NT2/D1 (cell line): ENCODE measurements around the gene TAF5L.
"Not testable (repeated sequence)": the region's sequence is repeated elsewhere in the genome, so short reads cannot be mapped to it uniquely, and the experiment has no call there.

Experiments used
- DNase-seq: peaks from one replicate; pipeline ENCODE4 v3.0.0-alpha.2; 2011; ENCODE audit warnings: low read depth, low spot score
- H3K27me3 ChIP-seq: 2 replicates; pipeline ENCODE4 v1.6.0; 2011; ENCODE audit warnings: mild to moderate bottlenecking; ENCODE audit not compliant: insufficient read length, insufficient read depth
- H3K36me3 ChIP-seq: 2 replicates; pipeline ENCODE4 v1.6.1; 2011; ENCODE audit warnings: mild to moderate bottlenecking, low read length, mixed read lengths; ENCODE audit not compliant: insufficient read depth, insufficient read length
- H3K4me1 ChIP-seq: 2 replicates; pipeline ENCODE4 v1.5.1; 2011; ENCODE audit not compliant: insufficient read depth, insufficient read length
- H3K4me3 ChIP-seq: 2 replicates; pipeline ENCODE4 v1.5.1; 2011; ENCODE audit warnings: low read depth; ENCODE audit not compliant: insufficient read length
- H3K9ac ChIP-seq: 2 replicates; pipeline ENCODE4 v1.6.0; 2011; ENCODE audit warnings: low read depth; ENCODE audit not compliant: insufficient read length
- H3K9me3 ChIP-seq: 2 replicates; pipeline ENCODE4 v1.5.1; 2011; ENCODE audit warnings: mild to moderate bottlenecking, low read length; ENCODE audit not compliant: insufficient read depth
- SUZ12 ChIP-seq: IDR thresholded peaks from 2 replicates; pipeline ENCODE4 v1.6.1; 2011; ENCODE audit not compliant: insufficient read length, insufficient read depth; ENCODE audit errors: extremely low read depth
- YY1 ChIP-seq: IDR thresholded peaks from 2 replicates; pipeline ENCODE4 v1.6.1; 2011; ENCODE audit not compliant: insufficient read length, insufficient read depth
- ZNF274 ChIP-seq: IDR thresholded peaks from 2 replicates; pipeline ENCODE4 v1.6.1; 2011; ENCODE audit warnings: mild to moderate bottlenecking, low read depth, low read length

Gene TAF5L

DNA sequence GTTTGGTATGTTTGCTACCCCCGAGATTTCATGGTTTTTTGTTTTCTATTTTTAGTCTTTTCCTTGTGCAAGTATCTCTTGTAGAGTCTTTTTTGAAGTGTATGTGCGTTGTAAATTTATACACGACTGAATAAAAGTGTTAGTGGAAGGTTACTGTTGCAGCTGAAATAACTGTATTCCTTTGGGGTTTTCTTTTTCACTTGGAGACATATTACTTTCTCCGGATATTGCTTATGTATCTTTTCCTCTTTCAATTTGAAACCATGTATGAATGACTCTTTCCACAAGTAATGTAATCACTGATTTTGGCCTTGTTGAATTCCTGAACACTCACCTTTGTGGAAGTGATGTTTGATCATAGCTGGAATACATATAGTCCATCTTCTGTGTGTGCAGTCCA, 1.1 kb upstream of the TAF5L start:
- no peak for TF ChIP-seq SUZ12
- no peak for TF ChIP-seq YY1
- no peak for TF ChIP-seq ZNF274
- peaks cover 57% of the 10 kb centered on the region for H3K36me3 ChIP-seq
- H3K27me3 ChIP-seq, result peaks cover 2% of the 10 kb centered on the region
- peak overlapping the region; percentile 92 for H3K4me3 ChIP-seq
- peak overlapping the region; percentile 97 for H3K9ac ChIP-seq
- no peak for DNase-seq
- H3K9me3 ChIP-seq, result no peaks in the 10 kb centered on the region
- no peaks in the 10 kb centered on the region for H3K4me1 ChIP-seq

DNA sequence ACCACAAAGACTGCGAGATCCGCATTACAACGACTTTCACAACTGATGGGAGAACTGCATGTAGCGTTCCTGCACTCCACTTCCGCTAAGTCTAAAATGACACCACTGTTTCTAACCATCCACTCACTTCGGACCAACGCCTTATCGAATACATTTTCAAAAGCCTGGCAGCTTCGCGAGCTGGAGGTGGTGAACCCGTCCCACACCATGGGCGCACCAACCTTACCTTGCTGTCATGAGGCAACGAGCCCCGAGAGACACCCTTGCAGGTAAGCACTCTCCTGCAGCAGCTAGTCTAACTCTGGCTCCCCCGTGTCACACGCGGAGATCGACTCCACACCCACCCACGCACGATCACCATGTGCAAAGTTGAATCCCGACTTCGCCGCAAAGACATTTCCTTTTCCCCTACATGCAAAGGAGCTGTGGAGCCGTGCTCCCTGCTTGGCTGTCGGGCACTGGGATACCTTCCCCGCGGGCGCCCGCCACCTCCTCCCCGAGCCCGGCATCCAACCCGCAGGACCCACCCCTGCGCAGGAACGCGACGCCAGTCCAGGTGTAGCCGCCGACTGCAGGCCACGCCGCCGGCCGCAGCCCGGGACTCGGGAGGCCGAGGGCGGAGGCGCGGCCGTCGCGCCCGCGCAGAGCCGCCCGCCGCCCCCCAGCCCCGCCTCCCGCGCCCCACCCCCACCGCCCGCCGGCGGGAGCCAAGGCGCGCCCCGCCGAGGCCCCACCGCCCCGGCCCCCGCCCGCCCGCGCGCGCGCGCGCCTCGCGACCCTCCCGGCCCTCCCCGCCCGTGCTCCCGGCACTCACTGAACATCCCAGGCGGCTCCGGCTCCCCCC, 629 bp downstream of the TAF5L start:
- Histone ChIP-seq H3K9ac (peak overlapping the region; percentile 85), H3K36me3 (peaks cover 43% of the 10 kb centered on the region), H3K9me3 (no peaks in the 10 kb centered on the region), H3K4me3 (peak overlapping the region; percentile 92), H3K4me1 (no peaks in the 10 kb centered on the region), H3K27me3 (peaks cover 2% of the 10 kb centered on the region)
- TF ChIP-seq ZNF274 (no peak), SUZ12 (no peak), YY1 (no peak)
- peak; percentile 30 for DNase-seq

DNA sequence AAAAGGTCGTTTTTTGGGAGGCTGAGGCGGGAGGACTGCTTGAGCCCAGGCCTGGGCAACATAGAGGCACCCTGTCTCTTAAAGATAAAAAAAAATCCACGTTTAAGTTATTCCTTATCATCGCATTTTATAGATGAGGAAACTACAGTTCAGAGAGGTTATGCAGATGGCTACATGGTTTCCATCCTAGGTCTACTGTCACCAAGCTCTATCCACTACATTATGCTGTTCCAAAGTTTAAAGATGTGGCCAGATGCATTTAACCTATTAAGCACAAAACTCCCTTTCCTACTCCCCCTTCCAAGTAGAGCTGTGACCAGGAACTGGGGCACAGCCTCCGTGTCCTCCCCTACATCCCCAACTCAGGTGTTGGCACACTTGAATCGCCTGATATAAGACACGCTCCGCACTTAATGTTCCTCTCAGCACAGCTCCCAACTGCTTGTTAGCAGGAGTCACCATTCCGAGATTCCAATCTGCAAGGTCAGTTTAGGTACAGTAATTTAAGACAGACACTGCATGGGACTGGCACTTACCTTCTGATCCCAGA, 1.3 kb downstream of the TAF5L start:
- no peak for DNase-seq
- peaks cover 37% of the 10 kb centered on the region for H3K36me3 ChIP-seq
- peak overlapping the region; percentile 82 for H3K4me3 ChIP-seq
- H3K4me1 ChIP-seq, result no peaks in the 10 kb centered on the region
- TF ChIP-seq SUZ12 (no peak), YY1 (no peak), ZNF274 (no peak)
- H3K9ac ChIP-seq, result peak overlapping the region; percentile 85
- peaks cover 2% of the 10 kb centered on the region for H3K27me3 ChIP-seq
- H3K9me3 ChIP-seq, result no peaks in the 10 kb centered on the region

DNA sequence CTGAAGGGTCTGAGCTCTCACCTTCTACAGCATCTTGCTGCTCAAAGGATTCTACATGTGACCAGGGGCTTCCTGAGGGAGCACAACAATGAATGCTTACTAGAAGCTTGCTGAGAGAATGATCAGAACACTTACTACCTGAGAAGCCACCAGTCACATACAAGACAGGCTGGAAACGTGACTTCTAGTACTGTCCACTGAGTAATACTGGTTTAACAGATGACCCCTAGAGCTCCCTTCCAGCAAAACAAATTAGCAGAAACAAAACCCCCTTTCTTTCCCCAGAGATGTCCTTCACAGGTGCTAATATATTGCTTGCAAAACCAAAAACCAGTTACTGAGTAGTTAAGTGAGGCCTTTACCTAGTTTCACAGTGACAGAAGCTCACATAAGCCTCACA, 2.1 kb downstream of the TAF5L start:
- no peaks in the 10 kb centered on the region for H3K9me3 ChIP-seq
- no peaks in the 10 kb centered on the region for H3K4me1 ChIP-seq
- no peak for TF ChIP-seq SUZ12
- no peak for TF ChIP-seq YY1
- no peak for TF ChIP-seq ZNF274
- H3K27me3 ChIP-seq, result peaks cover 2% of the 10 kb centered on the region
- no peak overlapping the region for H3K4me3 ChIP-seq
- no peak for DNase-seq
- H3K9ac ChIP-seq, result no peak overlapping the region
- H3K36me3 ChIP-seq, result peaks cover 30% of the 10 kb centered on the region

DNA sequence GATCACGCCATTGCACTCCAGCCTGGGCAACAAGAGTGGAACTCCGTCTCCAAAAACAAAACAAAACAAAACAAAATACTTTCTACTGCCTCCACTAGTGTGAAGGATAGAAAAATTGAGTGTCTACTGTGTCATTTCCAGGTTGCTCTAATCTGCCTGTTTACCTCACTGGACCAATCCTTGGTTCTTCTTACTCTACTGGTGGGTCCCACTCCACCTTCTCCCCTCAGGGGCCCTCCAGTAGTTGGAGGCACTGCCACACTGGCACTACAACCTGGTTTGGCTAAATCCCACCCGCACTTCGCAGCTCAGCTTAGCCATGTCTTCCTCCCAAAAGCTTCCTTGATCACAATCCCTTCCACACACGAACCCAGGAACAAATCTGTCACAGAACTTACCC, 2.7 kb downstream of the TAF5L start:
- no peak for TF ChIP-seq SUZ12
- no peak for TF ChIP-seq ZNF274
- TF ChIP-seq YY1, result no peak
- no peak overlapping the region for H3K9ac ChIP-seq
- no peaks in the 10 kb centered on the region for H3K4me1 ChIP-seq

DNA sequence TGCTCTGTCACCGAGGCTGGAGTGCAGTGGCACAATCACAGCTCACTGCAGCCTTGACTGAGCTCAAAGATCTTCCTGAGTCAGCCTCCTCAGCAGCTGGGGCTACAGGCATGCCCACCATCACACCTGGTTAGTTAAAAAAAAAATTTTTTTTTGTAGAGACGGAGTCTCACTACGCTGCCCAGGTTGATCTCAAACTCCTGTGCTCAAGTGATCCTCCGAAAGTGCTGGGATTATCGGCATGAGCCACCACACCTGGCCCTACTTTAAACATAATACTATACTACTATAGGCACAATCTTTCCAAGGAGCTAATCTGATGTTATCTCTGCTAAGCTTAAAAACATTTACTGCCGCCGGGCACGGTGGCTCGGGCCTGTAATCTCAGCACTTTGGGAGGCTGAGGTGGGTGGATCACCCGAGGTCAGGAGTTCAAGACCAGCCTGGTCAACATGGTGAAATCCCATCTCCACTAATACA, 3.2 kb downstream of the TAF5L start:
- H3K9ac ChIP-seq, H3K4me1 ChIP-seq, H3K27me3 ChIP-seq, H3K4me3 ChIP-seq, DNase-seq, H3K9me3 ChIP-seq: not testable (repeated sequence)
- peaks cover 20% of the 10 kb centered on the region for H3K36me3 ChIP-seq

More for the DNA sequence above, 2.7 kb downstream of the TAF5L start:
- no peaks in the 10 kb centered on the region for H3K9me3 ChIP-seq
- H3K4me3 ChIP-seq, result no peak overlapping the region
- H3K36me3 ChIP-seq, result peaks cover 24% of the 10 kb centered on the region
- H3K27me3 ChIP-seq, result peaks cover 2% of the 10 kb centered on the region
- DNase-seq, result no peak

DNA sequence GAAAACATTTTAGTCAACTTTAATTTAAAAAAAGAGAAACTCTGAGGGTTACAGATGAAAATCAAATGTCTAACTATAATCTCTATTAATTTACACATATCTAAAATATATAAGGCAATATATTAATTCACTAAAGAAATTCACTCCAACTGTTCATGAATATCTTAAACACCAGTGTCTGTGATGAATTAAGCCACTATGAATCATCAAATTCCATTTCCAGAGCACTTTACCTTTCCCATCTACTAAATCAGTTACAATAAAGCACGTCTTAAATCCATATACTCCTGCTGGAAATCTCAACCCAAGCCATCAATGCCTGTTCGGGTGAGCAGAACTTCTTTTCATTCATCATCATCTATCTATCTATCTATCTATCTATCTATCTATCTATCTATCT, 4.3 kb downstream of the TAF5L start:
- no peak for DNase-seq
- H3K4me3 ChIP-seq, result no peak overlapping the region
- H3K9ac ChIP-seq, result no peak overlapping the region
- H3K9me3 ChIP-seq, result no peaks in the 10 kb centered on the region
- TF ChIP-seq YY1 (no peak), SUZ12 (no peak), ZNF274 (no peak)
- H3K27me3 ChIP-seq, result peaks cover 2% of the 10 kb centered on the region
- no peaks in the 10 kb centered on the region for H3K4me1 ChIP-seq
- peaks cover 18% of the 10 kb centered on the region for H3K36me3 ChIP-seq
